SH-SY5Y (cell line): ENCODE measurements around the gene QPRT.

ENCODE experiments used
- GATA2 ChIP-seq: IDR thresholded peaks from 2 replicates; pipeline ENCODE4 v1.6.1; 2011; ENCODE audit warnings: mild to moderate bottlenecking, low read depth, low read length
- GATA3 ChIP-seq: IDR thresholded peaks from 2 replicates; pipeline ENCODE4 v1.6.1; 2011; ENCODE audit warnings: low read depth, mild to moderate bottlenecking, low read length, moderate library complexity

The QPRT gene

GRCh38 chr16:29737713-29738112 lies 58.7 kb downstream of the QPRT start:
- TF ChIP-seq GATA3 (no peak), GATA2 (no peak)

GRCh38 chr16:29738514-29738913 lies 59.5 kb downstream of the QPRT start:
- TF ChIP-seq GATA3: no peak
- TF ChIP-seq GATA2: no peak

GRCh38 chr16:29742683-29743275 lies 63.8 kb downstream of the QPRT start:
- no peak for TF ChIP-seq GATA2
- no peak for TF ChIP-seq GATA3

GRCh38 chr16:29743475-29743826 lies 64.5 kb downstream of the QPRT start:
- TF ChIP-seq GATA3 (no peak), GATA2 (no peak)

DNA sequence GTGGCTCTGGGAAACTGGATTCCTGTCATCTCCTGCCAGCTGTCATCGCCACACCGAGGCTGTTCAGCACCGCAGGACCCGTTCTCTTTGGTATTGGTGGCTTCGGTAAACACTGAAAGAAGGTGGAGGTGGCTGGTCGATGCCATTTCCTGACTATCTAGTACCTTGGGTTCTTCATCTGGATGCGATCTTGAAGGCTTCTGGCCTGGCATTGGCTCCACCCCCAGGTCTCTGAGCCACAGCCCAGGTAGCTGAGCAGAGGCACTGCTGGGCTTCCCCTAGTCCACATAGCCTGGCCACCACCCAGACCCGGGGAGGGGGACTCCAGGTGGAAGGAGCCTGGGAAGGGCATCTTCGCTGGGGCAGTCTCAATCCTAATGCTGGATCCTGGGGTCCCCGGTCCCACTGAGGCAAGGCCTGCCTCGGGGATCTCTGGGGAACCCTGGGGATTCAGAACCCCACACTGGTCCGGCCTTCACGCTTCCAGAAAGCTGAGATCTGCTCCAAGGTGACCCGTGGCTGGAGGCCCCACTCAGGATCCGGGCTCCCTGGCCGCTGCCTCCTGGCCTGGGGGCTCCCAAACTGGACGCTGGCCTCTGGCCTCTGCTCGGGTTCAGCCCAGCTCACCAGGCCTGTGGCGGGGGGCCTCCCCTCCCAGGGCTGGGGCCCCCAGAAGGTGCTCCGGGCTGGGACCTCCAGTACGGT lies 65.0 kb downstream of the QPRT start:
- TF ChIP-seq GATA3 (no peak), GATA2 (no peak)

DNA sequence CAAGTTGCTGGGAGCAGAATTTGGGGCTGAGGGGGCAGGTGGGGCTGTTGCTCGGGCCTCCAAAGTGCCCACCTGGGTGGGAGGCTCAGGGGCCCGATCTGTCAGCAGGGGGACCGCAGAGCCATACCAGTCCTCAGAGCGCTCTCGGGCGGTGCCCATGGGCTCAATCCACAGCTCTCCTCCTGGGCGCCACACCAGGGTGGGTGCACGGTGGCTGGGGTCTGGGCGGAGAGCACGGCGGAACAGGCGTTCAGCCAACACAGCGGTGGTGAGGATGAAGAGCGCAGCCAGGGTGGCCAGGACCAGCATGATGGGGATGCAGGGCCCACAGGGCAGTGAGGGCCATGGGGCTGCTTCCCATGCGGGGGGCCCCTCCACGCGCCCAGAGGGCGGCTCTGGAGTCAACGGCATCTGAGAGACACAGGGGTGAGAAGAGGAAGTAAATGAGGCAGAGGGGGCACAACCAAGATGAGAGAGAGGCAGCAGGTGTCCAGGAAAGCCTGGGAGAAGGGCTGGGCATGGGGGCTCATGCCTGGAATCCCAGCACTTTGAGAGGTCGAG lies 65.6 kb downstream of the QPRT start:
- TF ChIP-seq GATA3 (no peak), GATA2 (no peak)

DNA sequence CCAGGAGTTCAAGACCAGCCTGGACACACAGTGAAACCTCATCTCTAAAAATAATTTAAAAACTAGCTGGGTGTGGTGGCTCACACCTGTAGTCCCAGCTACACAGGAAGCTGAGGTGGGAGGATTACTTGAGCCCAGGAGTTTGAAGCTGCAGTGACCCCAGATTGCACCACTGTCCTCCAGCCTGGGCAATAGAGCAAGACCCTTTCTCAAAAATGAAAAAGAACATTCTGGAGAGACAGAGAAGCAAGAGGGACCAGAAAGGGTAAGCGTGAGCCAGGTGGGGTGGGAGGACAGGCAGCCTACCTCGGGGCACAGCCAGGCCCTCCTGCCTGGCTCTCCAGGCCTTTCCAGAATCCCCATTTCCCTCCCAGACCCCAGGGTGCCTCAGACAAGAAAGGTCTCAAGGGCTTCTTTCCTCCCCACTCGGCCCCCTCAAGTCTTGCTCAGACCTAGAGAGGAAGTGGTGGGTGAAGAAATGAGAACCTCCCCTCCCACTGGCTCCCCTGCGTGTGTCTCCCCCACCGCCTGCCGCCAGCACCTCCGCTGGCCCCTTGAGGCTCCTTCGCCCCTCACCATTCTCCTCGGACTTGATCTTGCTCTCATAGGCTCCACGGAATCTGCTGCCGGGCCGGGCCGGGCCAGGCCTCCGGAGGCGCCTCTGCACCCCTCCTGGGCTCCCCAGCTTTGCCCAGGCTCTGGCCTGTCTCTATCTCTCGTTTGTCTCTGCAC lies 66.3 kb downstream of the QPRT start:
- TF ChIP-seq GATA3 (no peak), GATA2 (no peak)

GRCh38 chr16:29745853-29746345 lies 66.9 kb downstream of the QPRT start, which contains the start of gene C16orf54:
Gene C16orf54 (minus strand): TSS chr16:29745990. CDS start chr16:29744951, 1,039 bp downstream.
- TF ChIP-seq GATA3 (no peak), GATA2 (no peak)
